ENCODE measurements around the gene TEAD2. TPM values are rescaled to one million over a fixed set of nuclear protein-coding genes. Genes with fewer than 3 reads are reported as not detected.

Gene TEAD2
- total and polyA plus RNA-seq, 2 donors (not counting 1 experiment from before 2014, with no cell fraction given) = 5.8 to 12.0 TPM

DNA sequence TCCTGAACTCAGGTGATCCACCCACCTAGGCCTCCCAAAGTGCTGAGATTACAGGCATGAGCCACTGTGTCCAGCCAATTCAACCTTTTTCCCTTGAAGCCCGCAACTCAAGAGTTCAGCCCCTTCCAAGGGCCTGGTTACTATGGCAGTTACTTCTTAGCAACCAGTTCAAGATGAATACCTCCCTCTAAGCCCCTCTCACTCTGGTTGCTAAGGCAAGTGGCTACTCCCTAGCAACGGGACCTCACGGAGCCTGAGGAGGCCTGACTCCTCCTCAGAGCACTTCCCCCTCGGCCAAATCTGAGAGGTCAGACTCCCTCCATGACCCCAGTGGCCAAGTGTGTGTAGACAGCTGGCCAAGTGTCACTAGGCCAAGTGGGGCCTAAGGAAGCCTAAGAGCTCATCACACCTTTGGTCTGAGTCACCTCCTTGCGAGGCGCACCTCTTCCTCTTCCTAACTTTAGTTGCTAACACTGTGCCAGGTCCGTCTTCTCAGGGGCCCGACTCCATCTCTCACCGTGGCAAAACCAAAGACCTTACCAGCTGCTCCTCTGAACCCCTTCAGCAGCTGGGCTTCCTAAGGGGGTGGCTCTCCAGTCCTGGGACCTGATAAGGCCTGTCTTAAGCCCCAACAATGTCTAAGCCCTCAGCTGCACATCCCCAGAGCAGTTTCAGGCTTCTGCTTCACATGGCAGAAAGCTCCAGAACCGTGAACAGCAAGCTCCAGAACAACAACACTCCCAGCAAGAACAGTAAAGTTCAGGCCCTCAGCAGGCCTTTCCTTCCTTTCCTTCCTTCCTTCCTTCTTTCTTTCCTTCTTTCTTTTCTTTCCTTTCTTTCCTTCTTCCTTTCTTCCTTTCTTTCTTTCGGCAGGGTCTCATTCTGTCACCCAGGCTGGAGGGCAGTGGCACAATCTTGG is 17.5 kb downstream of the TEAD2 start:
- H3K9me3 ChIP-seq (ENCODE audit: control extremely low read depth in 1 of 3, control insufficient read depth in 2 of 3, insufficient read depth in 1 of 3, low read length in 2 of 3) = peaks cover 0 to 9% (median 2%) of the 10 kb centered on the region in 3 donors
- H4K20me1 ChIP-seq (ENCODE audit: control insufficient read depth, insufficient read depth, low read length, poor library complexity, severe bottlenecking) = peaks cover 3% of the 10 kb centered on the region
- H3K27me3 ChIP-seq (replicated peaks in 1 of 4; ENCODE audit: control extremely low read depth in 1 of 4, control insufficient read depth in 3 of 4, insufficient read depth in 4 of 4, low read length in 3 of 4) = no peaks in the 10 kb centered on the region
- POLR2A ChIA-PET = interaction anchor here (0.6 to 1.0 kb wide), 7 partner anchors 11 to 106 kb away, joined by 3 to 9 read pairs (median 4); partner anchors contain the start of gene PIH1D1
- H3K4me1 ChIP-seq (ENCODE audit: control insufficient read depth in 2 of 2, insufficient read depth in 2 of 2, low read length in 2 of 2) = peaks cover 24 to 67% of the 10 kb centered on the region in 2 donors
- no peak overlapping the region for H2AFZ ChIP-seq (ENCODE audit: insufficient read depth, low read depth, low read length, poor library complexity, severe bottlenecking)
- no peak overlapping the region for H3K4me3 ChIP-seq (ENCODE audit: control extremely low read depth in 1 of 5, extremely low read depth in 1 of 5, insufficient read depth in 1 of 5, low read depth in 2 of 5, low read length in 4 of 5)
- intact Hi-C loops (cut with micrococcal nuclease) = no loop called here
- H3K79me2 ChIP-seq (ENCODE audit: control insufficient read depth, insufficient read depth, low read length) = peaks cover 5% of the 10 kb centered on the region
- H3K27ac ChIP-seq (ENCODE audit: low read length in 2 of 2) = peak overlapping the region in 1 of 2 donors; percentile 27
- DNase-seq = peak; percentile 22
- H3K9me3 Mint-ChIP-seq (ENCODE audit: insufficient read depth) = no peaks in the 10 kb centered on the region
- H3K4me3 Mint-ChIP-seq = no peak overlapping the region
- 94% methylated on average over 11 of the region's 11 CpGs for WGBS (ENCODE audit: insufficient coverage)
- H3K36me3 ChIP-seq (replicated peaks in 1 of 2; ENCODE audit: control extremely low read depth in 1 of 2, control insufficient read depth in 1 of 2, extremely low read depth in 1 of 2, insufficient read depth in 2 of 2, low read length in 1 of 2) = peaks cover 0 to 30% of the 10 kb centered on the region in 2 experiments
- no peak overlapping the region for H3K4me2 ChIP-seq (replicated peaks; ENCODE audit: low read depth, low read length, poor library complexity, severe bottlenecking)
- no peaks in the 10 kb centered on the region for H3K27me3 Mint-ChIP-seq
- CTCF ChIA-PET = interaction anchor here (0.7 to 1.3 kb wide), 6 partner anchors 10 to 44 kb away, joined by 3 to 7 read pairs (median 4); no protein-coding TSS in a partner anchor
- no peak overlapping the region for H3K9ac ChIP-seq (ENCODE audit: low read length)
- TF ChIP-seq EZH2 (IDR thresholded peaks at IDR 0.05; ENCODE audit: borderline replicate concordance, insufficient read depth, low read depth, low read length, poor library complexity, severe bottlenecking) (no peak), CTCF (IDR thresholded peaks at IDR 0.05) (no peak)
- no peak for ATAC-seq (ENCODE audit: low read depth)
- peaks cover 65% of the 10 kb centered on the region for H3K4me1 Mint-ChIP-seq
- H3K27ac Mint-ChIP-seq = peak overlapping the region; percentile 80

Data from B cell (primary cell).